Measurements from ENCODE around the gene CERK. TPM values are rescaled to one million over a fixed set of nuclear protein-coding genes. Genes with fewer than 3 reads are reported as not detected.

CERK gene
- total RNA-seq, 4 donors from 2014 or later = 37.4 to 59.9 (median 57.3) TPM

DNA sequence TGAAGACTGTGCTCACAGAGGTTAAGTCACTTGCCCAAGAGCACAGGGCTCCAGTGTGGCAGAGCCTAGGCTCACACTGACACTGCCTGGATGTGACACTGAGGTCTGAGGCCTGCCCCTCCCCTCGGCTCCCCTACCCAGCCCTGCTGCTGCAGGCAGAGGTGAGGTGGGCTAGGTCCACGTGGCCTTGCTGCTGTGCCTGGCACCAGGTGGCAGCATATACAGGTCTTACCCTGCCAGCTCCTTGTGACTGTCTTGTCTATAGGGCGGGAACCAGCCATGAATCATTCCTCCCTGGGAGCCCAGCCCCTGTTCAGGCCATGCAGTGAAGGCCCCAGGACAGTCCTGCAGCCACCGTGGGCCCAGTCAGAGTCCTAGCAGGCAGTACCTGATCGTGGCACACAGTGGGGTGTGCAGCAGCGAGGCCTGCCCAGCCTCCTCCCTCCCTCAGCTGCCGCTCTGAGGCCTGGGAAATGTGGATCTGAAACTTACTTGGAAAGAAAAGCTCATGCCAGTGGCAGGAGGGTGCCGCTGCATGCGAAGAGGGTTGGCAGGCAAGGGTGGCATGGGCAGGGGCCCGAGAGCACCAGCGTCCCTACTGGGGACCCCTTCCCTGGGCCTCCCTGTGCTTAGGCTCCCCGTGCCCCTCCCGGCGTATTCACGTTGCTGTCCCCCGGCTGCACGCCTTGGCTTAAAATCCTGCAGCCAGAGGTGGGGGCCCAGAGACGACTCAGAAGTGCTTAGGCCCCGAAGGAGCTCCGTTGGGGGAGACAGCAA lies 1.2 kb upstream of the CERK start:
- no peaks in the 10 kb centered on the region for H3K27me3 ChIP-seq
- intact Hi-C loops (cut with DNase I; ENCODE audit: low total_unique reads) = no loop called here
- H3K9me3 ChIP-seq = no peaks in the 10 kb centered on the region
- peaks cover 0 to 17% of the 10 kb centered on the region in 2 donors for H3K4me1 ChIP-seq
- peak overlapping the region; percentile 92 to 96 for H3K27ac ChIP-seq
- H3K36me3 ChIP-seq = no peaks in the 10 kb centered on the region
- no peak for DNase-seq
- H3K4me3 ChIP-seq = peak overlapping the region; percentile 66 to 78
- TF ChIP-seq CTCF (IDR thresholded peaks at IDR 0.05) (peak in 2 of 4 experiments; percentile 19 to 41), POLR2A (IDR thresholded peaks at IDR 0.05) (no peak)

DNA sequence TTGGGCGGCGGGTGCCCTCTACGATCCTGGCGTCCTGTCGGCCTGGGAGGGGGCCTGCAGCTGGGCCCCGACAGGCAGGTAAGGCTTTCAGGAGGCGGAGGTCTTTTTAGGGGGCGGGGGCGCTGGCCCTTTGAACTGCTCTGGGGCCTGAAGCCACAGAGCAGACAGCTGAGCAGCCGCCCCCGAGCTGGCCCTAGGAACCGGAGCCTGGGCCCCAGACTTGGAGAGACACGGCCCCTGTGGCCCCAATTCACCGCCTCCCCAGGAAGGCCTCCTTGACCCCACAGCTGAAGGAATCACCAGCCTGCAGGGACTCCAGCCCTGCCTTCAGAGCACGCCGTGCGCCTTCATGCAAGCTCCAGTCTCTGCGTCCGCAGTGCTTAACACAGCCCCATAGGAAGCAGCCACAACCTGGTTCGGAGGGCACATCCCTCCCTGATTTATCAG lies 618 bp upstream of the CERK start:
- peak overlapping the region; percentile 92 to 96 for H3K27ac ChIP-seq
- H3K27me3 ChIP-seq = no peaks in the 10 kb centered on the region
- no peaks in the 10 kb centered on the region for H3K36me3 ChIP-seq
- TF ChIP-seq POLR2A (IDR thresholded peaks at IDR 0.05) = no peak
- TF ChIP-seq CTCF (IDR thresholded peaks at IDR 0.05) = no peak
- intact Hi-C loops (cut with DNase I; ENCODE audit: low total_unique reads) = no loop called here
- DNase-seq = peak in 1 of 2 donors; percentile 42
- peak overlapping the region; percentile 66 to 78 for H3K4me3 ChIP-seq
- peaks cover 0 to 17% of the 10 kb centered on the region in 2 donors for H3K4me1 ChIP-seq
- H3K9me3 ChIP-seq = no peaks in the 10 kb centered on the region

- Histone ChIP-seq H3K27ac (peak overlapping the region; percentile 92 to 96), H3K4me1 (peaks cover 0 to 17% of the 10 kb centered on the region in 2 donors), H3K9me3 (no peaks in the 10 kb centered on the region), H3K36me3 (no peaks in the 10 kb centered on the region), H3K4me3 (peak overlapping the region; percentile 66 to 78), H3K27me3 (no peaks in the 10 kb centered on the region)
- intact Hi-C loops (cut with DNase I; ENCODE audit: low total_unique reads) = no loop called here
- DNase-seq = peak in 1 of 2 donors; percentile 48
- TF ChIP-seq POLR2A (IDR thresholded peaks at IDR 0.05) = no peak
- no peak for TF ChIP-seq CTCF (IDR thresholded peaks at IDR 0.05)
These were observed 712 bp downstream of the CERK start for GRCh38 chr22:46737105-46737975.

- intact Hi-C loops (cut with DNase I; ENCODE audit: low total_unique reads) = no loop called here
- Histone ChIP-seq H3K4me1 (peaks cover 0 to 17% of the 10 kb centered on the region in 2 donors), H3K9me3 (no peaks in the 10 kb centered on the region), H3K27me3 (no peaks in the 10 kb centered on the region), H3K36me3 (no peaks in the 10 kb centered on the region), H3K4me3 (peak overlapping the region; percentile 66 to 78), H3K27ac (peak overlapping the region; percentile 92 to 96)
- TF ChIP-seq POLR2A (IDR thresholded peaks at IDR 0.05) (no peak), CTCF (IDR thresholded peaks at IDR 0.05) (no peak)
- DNase-seq = no peak
These were observed 1.3 kb downstream of the CERK start for GRCh38 chr22:46736705-46737104.
